ENCODE measurements around the gene UNC5B.
"Not testable (repeated sequence)": the region's sequence is repeated elsewhere in the genome, so short reads cannot be mapped to it uniquely, and the experiment has no call there.

UNC5B gene

GRCh38 chr10:71284544-71285179 is 72.3 kb downstream of the UNC5B start:
- DNase-seq: no peak
- in situ Hi-C loops (cut with MboI; ENCODE audit: low pct_unique_long_range_greater_than_20kb, low sequenced_read_pairs): loop anchor here (10.0 kb wide), 1 partner anchor 370 kb away; no protein-coding TSS in a partner anchor

GRCh38 chr10:71285180-71285545 is 72.8 kb downstream of the UNC5B start:
- DNase-seq: peak; percentile 43

GRCh38 chr10:71285986-71286385 is 73.6 kb downstream of the UNC5B start:
- no peak for DNase-seq
- in situ Hi-C loops (cut with MboI; ENCODE audit: low pct_unique_long_range_greater_than_20kb, low sequenced_read_pairs): loop anchor here (10.0 kb wide), 1 partner anchor 371 kb away; no protein-coding TSS in a partner anchor

More at GRCh38 chr10:71285180-71285545, 72.8 kb downstream of the UNC5B start:
- in situ Hi-C loops (cut with MboI; ENCODE audit: low pct_unique_long_range_greater_than_20kb, low sequenced_read_pairs): loop anchor here (10.0 kb wide), 1 partner anchor 370 kb away; no protein-coding TSS in a partner anchor

- in situ Hi-C loops (cut with MboI; ENCODE audit: low pct_unique_long_range_greater_than_20kb, low sequenced_read_pairs): loop anchor here (10.0 kb wide), 1 partner anchor 372 kb away; no protein-coding TSS in a partner anchor
- DNase-seq: no peak
These were observed 74.3 kb downstream of the UNC5B start for GRCh38 chr10:71286521-71287294.

- in situ Hi-C loops (cut with MboI; ENCODE audit: low pct_unique_long_range_greater_than_20kb, low sequenced_read_pairs): loop anchor here (10.0 kb wide), 1 partner anchor 373 kb away; no protein-coding TSS in a partner anchor
- DNase-seq: no peak
These were observed 75.1 kb downstream of the UNC5B start for GRCh38 chr10:71287456-71287855.

GRCh38 chr10:71288461-71288860 is 76.1 kb downstream of the UNC5B start:
- in situ Hi-C loops (cut with MboI; ENCODE audit: low pct_unique_long_range_greater_than_20kb, low sequenced_read_pairs): loop anchor here (10.0 kb wide), 1 partner anchor 374 kb away; no protein-coding TSS in a partner anchor

GRCh38 chr10:71289421-71290130 is 77.2 kb downstream of the UNC5B start:
- peak; percentile 33 for DNase-seq
- in situ Hi-C loops (cut with MboI; ENCODE audit: low pct_unique_long_range_greater_than_20kb, low sequenced_read_pairs): loop anchor here (10.0 kb wide), 1 partner anchor 375 kb away; no protein-coding TSS in a partner anchor

More at GRCh38 chr10:71288461-71288860, 76.1 kb downstream of the UNC5B start:
- DNase-seq: no peak

GRCh38 chr10:71290331-71290730 is 78.0 kb downstream of the UNC5B start:
- in situ Hi-C loops (cut with MboI; ENCODE audit: low pct_unique_long_range_greater_than_20kb, low sequenced_read_pairs): no loop called here
- DNase-seq: no peak

GRCh38 chr10:71290806-71291527 is 78.6 kb downstream of the UNC5B start:
- DNase-seq: no peak
- in situ Hi-C loops (cut with MboI; ENCODE audit: low pct_unique_long_range_greater_than_20kb, low sequenced_read_pairs): no loop called here

GRCh38 chr10:71291528-71291900 is 79.1 kb downstream of the UNC5B start:
- in situ Hi-C loops (cut with MboI; ENCODE audit: low pct_unique_long_range_greater_than_20kb, low sequenced_read_pairs): no loop called here
- DNase-seq: no peak

- DNase-seq: no peak
- in situ Hi-C loops (cut with MboI; ENCODE audit: low pct_unique_long_range_greater_than_20kb, low sequenced_read_pairs): no loop called here
These were observed 80.5 kb downstream of the UNC5B start for GRCh38 chr10:71292624-71293445.

GRCh38 chr10:71293446-71294084 is 81.2 kb downstream of the UNC5B start:
- in situ Hi-C loops (cut with MboI; ENCODE audit: low pct_unique_long_range_greater_than_20kb, low sequenced_read_pairs): no loop called here
- no peak for DNase-seq

- no peak for DNase-seq
- in situ Hi-C loops (cut with MboI; ENCODE audit: low pct_unique_long_range_greater_than_20kb, low sequenced_read_pairs): no loop called here
These were observed 81.8 kb downstream of the UNC5B start for GRCh38 chr10:71294091-71294561.

- in situ Hi-C loops (cut with MboI; ENCODE audit: low pct_unique_long_range_greater_than_20kb, low sequenced_read_pairs): no loop called here
- no peak for DNase-seq
These were observed 82.5 kb downstream of the UNC5B start for GRCh38 chr10:71294856-71295255.

- DNase-seq: no peak
- in situ Hi-C loops (cut with MboI; ENCODE audit: low pct_unique_long_range_greater_than_20kb, low sequenced_read_pairs): no loop called here
These were observed 83.3 kb downstream of the UNC5B start for GRCh38 chr10:71295641-71296040.

- DNase-seq: no peak
- in situ Hi-C loops (cut with MboI; ENCODE audit: low pct_unique_long_range_greater_than_20kb, low sequenced_read_pairs): no loop called here
These were observed 83.7 kb downstream of the UNC5B start for GRCh38 chr10:71296086-71296485.

GRCh38 chr10:71296811-71297210 is 84.4 kb downstream of the UNC5B start:
- in situ Hi-C loops (cut with MboI; ENCODE audit: low pct_unique_long_range_greater_than_20kb, low sequenced_read_pairs); DNase-seq: not testable (repeated sequence)

GRCh38 chr10:71297343-71297742 is 85.0 kb downstream of the UNC5B start:
- no peak for DNase-seq
- in situ Hi-C loops (cut with MboI; ENCODE audit: low pct_unique_long_range_greater_than_20kb, low sequenced_read_pairs): no loop called here

All from KBM-7 (cell line).